NCI-H2107 treated with DMSO at 0.1 percent for 48 hours (cell line): ENCODE measurements around the gene UBE2A.

Experiments
- DNase-seq: peaks from one replicate; lab custom pipeline; 2025; ENCODE audit not compliant: unreplicated experiment; lab: John Stamatoyannopoulos, UW

The UBE2A gene

DNA sequence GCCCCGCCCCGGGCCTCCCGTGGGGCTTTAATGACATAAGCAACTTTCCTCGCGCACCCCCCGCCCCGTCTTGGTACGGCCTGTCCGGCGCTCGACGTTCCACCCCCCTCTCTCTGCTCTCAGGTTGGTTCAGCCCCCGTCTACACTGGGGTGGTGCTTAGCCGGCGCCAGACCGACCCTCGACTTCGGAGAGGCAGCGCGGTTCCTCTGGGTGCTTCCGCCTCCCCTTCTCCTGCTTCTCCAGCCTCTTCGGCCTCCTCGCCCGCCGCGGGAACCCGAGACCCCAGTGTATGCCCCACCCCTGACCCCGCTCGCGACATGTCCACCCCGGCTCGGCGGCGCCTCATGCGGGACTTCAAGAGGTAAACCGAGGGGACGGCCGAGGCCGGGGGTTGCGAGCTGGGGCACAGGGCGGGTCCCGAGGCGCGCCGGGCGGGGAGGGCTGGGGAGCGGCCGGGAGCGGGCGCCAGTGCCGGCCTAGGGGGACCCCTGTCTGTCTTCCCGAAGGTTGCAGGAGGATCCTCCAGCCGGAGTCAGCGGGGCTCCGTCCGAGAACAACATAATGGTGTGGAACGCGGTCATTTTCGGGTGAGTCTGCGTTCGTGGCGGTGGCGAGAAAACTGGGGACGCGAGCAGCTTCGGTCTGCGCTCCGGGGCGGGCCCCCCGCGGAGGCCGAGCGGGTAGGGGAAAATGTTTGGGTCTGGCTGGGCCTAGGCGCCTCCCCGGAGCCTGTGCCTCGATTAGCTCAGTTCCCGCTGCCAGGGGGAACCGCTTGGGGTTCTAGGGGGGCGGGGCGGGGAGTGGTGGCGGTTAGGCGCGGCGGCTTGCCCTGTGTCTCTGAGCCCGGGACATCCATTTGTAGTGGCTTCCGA lies at the start of gene UBE2A:
Gene UBE2A (plus strand): TSS at position 170 of the 873 bp plus-strand sequence. CDS start 149 bp downstream, at position 319.
- peak; percentile 77 for DNase-seq

- DNase-seq = no peak
Measured at GRCh38 chrX:119529345-119530276, 44.8 kb upstream of the UBE2A start.

DNA sequence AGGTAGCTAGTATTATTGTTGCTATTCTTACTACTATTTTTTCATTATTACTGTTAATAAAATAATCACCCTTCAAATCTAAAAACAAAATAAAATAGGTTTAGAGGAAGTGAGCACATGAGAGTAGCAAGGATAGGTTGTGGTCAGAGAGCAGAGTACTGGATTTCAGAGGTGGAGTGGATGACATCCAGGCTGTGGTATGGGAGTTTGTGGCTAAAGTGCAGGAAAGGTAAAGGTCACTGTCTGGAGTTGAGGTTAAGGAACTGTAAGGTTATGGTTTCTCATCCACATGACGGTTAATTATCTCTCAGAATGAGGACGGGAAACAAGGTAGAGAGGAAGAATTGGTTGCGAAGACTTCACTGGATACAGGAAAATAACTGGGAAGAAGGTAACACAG lies 36.9 kb upstream of the UBE2A start:
- DNase-seq = no peak

DNA sequence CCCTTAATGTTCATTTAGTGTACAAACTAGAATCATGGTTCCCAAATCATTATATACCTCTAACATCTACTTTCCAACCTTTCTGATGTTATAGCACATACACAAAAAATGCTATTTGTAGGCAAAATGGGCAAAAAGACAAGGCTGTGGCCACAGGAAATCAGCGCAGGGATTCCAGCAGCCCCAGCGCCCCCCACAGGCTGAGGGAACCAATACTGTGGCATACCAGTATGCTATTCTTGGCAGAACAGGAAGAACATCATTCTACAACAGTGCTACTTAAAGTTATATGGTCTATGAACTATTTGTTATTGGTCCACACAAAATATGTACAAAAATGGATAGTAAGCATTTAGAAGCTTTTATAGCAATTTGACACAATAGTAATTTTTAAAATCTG lies 34.5 kb upstream of the UBE2A start:
- no peak for DNase-seq

GRCh38 chrX:119541188-119541587 lies 33.2 kb upstream of the UBE2A start:
- no peak for DNase-seq

- DNase-seq = no peak
Measured at GRCh38 chrX:119549327-119550016, 24.9 kb upstream of the UBE2A start.

DNA sequence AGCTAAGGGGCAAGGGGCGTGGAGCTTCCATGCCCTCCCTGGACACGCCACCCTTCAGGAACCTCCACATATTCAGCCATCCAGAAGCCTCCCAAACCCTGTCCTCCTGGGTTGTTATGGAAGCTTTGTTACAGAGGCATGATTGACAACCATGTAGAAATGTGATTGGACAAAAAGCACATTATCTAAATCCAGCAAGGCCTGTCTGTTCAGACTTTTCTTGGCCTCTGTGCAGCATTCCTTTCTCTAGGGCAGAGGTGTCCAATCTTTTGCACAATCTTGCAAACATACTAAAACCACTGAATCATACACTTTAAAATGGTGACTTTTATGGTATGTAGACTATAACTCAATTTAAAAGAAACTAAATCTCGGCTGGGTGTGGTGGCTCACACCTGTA lies 21.9 kb upstream of the UBE2A start:
- no peak for DNase-seq

DNA sequence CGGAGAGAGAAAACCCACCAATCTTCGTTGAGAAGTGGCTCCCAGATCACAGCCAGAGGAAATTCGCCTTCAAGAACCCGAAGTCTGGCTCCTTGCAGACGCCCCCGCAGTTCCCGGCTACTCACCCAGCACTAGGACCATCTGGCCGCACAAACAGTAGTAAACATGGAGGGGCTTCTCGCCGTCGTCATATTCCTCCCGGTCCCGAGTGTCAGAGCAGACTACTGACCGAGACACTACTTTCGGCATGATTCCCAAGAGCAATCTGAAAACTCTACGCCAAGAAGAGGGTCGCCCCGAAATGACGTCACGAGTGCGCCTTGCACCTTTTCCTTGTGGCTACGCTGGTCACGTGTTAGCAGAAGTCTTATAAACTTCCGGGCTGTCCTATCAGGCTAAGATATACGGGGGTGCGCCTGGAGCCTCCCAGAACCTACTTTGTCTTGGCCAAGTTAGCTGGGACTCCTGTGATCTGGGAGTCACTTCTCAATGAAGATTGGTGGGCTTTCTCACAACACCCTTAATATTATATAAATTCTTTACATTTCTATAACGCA lies 9.2 kb upstream of the UBE2A start, which contains the start of gene STEEP1:
Gene STEEP1 (minus strand): TSS at position 303 of the 557 bp plus-strand sequence. CDS start 54 bp downstream, at position 249.
- DNase-seq = peak; percentile 93

DNA sequence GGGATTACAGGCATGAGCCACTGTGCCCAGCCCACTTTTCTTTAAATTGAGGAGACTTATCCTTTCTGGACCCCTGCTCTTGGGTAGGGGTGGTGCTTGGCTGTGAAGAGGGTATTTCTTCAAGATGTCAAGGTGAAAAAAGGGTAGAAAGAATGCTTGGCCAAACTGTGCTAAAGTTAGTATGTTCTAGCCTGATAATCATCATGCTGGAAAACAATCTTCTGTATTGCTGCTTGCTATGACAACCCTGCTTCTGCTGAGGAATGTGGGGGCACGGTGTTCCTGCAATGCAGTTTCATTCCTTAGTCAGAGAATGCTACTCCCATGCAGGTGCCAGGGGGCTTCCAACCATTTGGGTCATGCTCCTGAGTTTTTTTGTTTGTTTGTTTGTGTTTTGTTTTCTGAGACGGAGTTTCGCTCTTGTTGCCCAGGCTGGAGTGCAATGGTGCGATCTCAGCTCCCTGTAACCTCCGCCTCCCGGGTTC lies 4.0 kb upstream of the UBE2A start:
- no peak for DNase-seq

GRCh38 chrX:119573222-119573621 lies 1.1 kb upstream of the UBE2A start:
- no peak for DNase-seq

- no peak for DNase-seq
Measured at GRCh38 chrX:119573840-119574393, 446 bp upstream of the UBE2A start.

- no peak for DNase-seq
Measured at GRCh38 chrX:119579414-119579813, 5.1 kb downstream of the UBE2A start.

GRCh38 chrX:119583431-119584059 lies 9.2 kb downstream of the UBE2A start:
- DNase-seq = no peak

GRCh38 chrX:119589810-119590209 lies 15.4 kb downstream of the UBE2A start:
- DNase-seq = no peak

GRCh38 chrX:119602701-119603255 lies 28.4 kb downstream of the UBE2A start:
- no peak for DNase-seq

DNA sequence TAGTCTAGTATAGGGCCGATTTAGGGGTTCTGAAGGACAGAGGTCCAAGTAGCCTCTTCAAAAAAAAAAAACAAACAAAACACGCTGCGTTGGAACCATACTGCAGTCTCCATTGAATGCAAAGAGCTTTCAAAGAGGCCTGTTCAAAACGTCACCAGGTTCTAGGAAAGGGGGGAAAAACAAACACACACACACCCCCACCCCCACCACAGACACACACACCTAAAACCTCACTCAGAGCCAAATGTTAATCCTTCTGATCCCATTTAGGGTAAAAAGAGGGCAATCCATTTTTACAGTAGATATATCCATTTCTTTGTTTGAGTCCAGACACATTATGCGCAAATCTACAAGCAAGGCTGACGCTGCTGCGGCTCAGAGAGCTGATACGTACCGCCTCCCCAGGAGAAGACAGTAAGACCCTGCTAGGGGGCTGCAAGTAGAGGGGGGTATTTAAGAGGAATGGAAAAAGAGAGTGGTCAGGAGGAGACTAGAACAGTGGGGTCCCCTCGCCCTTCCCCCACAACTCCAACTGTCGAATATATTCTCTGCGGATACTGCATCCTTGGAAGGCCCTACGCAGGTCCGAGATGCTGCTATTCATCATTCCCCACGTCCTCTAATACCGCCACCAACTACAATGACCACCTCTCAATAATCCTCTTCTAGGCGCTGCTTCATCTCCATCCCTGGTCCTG lies 30.6 kb downstream of the UBE2A start:
- DNase-seq = peak; percentile 29

DNA sequence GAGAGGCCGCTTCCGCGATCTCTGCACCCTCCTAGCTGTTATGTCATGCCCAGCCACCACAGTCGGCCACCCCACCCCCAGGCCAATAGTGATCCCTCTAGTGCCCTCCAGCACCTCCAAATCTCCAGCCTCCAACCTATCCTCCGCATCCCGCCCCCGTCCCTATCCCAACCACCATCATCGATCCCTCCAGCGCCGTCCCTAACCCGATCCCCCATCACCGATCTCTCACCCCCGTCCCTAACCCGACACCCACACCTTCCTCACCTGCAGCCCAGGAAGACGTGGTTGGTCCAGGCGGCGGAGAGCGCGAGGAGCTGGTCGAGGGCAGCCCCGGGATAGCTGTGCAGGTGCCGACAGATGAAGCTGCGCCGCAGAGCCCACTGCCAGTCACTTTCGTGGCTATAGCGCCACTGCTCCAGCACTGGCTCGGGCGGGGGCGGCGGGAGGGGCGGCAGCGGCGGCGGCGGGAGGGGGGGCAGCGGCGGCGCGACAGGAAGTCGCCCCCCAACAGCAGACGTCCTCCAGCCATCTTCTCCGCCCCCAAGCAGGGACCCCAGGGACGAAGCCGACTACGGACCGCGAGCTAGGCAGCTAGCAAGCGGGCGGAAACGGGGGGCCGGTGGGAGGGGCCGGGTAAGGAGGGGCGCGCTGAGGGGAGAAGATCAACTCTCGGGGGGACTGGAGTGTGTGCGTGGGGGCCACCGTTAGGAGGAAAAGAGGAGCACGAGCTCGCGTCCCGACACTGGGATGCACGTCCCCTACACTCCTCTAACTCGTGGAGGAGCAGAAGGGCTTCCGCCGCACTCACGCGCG lies 31.3 kb downstream of the UBE2A start:
- peak; percentile 4 for DNase-seq
